Measurements from ENCODE around the gene ZRANB3.

GRCh38 chr2:135422898-135423297 is 108.1 kb downstream of the ZRANB3 start:
- TF ChIP-seq ETV6 (CRISPR knock-in tag; conservative IDR thresholded peaks at IDR 0.05) (no peak), POLR2A (IDR thresholded peaks at IDR 0.05; ENCODE audit: insufficient read depth in 1 of 2, low read depth in 2 of 2, low read length in 2 of 2) (no peak), EP300 (IDR thresholded peaks at IDR 0.05; ENCODE audit: low read depth in 2 of 2, low read length in 2 of 2) (no peak), EP300 (CRISPR knock-in tag; IDR thresholded peaks at IDR 0.05; ENCODE audit: borderline replicate concordance) (no peak), CTCF (CRISPR knock-in tag; IDR thresholded peaks at IDR 0.05) (no peak), EZH2 (conservative IDR thresholded peaks at IDR 0.05; ENCODE audit: low read depth, low read length) (no peak), NFRKB (IDR thresholded peaks at IDR 0.05) (no peak), SMC3 (IDR thresholded peaks at IDR 0.05; ENCODE audit: low read length) (no peak), ZNF510 (CRISPR knock-in tag; IDR thresholded peaks at IDR 0.05; ENCODE audit: low read depth) (no peak), ELK4 (CRISPR knock-in tag; IDR thresholded peaks at IDR 0.05; ENCODE audit: borderline replicate concordance) (no peak), MYPOP (CRISPR knock-in tag; IDR thresholded peaks at IDR 0.05) (no peak)

Data from HepG2 (cell line).